Measurements from ENCODE around the gene CUX1.

CUX1 gene

DNA sequence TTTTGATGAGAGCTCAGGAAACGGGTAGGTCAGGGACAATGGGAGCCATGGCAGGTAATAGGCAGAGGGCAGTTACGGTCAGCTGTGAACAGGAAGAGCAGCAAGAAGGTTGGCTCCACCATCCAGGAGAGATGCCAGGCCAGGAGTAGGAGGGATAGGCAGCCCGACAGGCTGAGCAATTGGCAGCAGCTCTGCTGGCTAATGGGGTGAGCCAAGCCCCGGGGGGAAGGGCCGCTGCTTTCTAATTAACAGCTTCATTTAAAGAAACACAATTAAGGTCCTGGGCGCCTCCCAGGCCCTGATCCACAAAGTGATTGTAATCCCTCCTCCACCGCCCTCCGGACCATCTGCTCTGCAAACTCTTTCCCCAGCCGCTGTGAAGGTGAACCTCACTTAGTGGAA is 493.0 kb downstream of the CUX1 start:
- TF ChIP-seq, protein P1, sequence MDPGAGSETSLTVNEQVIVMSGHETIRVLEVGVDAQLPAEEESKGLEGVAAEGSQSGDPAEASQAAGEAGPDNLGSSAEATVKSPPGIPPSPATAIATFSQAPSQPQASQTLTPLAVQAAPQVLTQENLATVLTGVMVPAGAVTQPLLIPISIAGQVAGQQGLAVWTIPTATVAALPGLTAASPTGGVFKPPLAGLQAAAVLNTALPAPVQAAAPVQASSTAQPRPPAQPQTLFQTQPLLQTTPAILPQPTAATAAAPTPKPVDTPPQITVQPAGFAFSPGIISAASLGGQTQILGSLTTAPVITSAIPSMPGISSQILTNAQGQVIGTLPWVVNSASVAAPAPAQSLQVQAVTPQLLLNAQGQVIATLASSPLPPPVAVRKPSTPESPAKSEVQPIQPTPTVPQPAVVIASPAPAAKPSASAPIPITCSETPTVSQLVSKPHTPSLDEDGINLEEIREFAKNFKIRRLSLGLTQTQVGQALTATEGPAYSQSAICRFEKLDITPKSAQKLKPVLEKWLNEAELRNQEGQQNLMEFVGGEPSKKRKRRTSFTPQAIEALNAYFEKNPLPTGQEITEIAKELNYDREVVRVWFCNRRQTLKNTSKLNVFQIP (CRISPR knock-in tag; IDR thresholded peaks at IDR 0.05; ENCODE audit: borderline replicate concordance, low read depth) = no peak
- no peak for TF ChIP-seq ARNTL (CRISPR knock-in tag; IDR thresholded peaks at IDR 0.05; ENCODE audit: borderline replicate concordance, low read depth)
- TF ChIP-seq TCF4 (CRISPR knock-in tag; IDR thresholded peaks at IDR 0.05; ENCODE audit: borderline replicate concordance) = no peak
- TF ChIP-seq, protein P2, sequence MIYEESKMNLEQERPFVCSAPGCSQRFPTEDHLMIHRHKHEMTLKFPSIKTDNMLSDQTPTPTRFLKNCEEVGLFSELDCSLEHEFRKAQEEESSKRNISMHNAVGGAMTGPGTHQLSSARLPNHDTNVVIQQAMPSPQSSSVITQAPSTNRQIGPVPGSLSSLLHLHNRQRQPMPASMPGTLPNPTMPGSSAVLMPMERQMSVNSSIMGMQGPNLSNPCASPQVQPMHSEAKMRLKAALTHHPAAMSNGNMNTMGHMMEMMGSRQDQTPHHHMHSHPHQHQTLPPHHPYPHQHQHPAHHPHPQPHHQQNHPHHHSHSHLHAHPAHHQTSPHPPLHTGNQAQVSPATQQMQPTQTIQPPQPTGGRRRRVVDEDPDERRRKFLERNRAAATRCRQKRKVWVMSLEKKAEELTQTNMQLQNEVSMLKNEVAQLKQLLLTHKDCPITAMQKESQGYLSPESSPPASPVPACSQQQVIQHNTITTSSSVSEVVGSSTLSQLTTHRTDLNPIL (CRISPR knock-in tag; IDR thresholded peaks at IDR 0.05; ENCODE audit: low read depth) = no peak
- TF ChIP-seq SNAI2 (CRISPR knock-in tag; IDR thresholded peaks at IDR 0.05) = no peak
- no peak for TF ChIP-seq OSR1 (CRISPR knock-in tag; IDR thresholded peaks at IDR 0.05)
- ATAC-seq = no peak

DNA sequence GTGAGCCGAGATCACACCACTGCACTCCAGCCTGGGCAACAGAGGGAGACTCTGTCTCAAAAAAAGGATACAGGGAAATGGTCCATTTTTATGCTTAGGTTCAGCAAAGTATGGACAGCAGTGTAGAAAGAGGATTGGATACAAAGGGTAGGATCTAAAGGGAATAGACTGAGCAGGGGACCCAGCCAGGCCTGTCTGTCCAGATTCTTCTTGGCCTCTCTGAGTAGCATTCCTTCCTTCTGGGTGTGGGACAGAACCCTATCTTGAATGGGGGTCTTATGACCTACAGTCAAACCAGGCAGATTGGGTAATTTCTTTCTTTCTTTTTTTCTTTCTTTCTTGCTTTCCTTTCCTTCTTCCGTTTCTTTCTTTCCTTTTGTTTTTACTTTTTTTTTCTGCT is 494.9 kb downstream of the CUX1 start:
- no peak for TF ChIP-seq BACH2 (CRISPR knock-in tag; IDR thresholded peaks at IDR 0.05; ENCODE audit: borderline replicate concordance)
- no peak for TF ChIP-seq PPARA (CRISPR knock-in tag; IDR thresholded peaks at IDR 0.05; ENCODE audit: borderline replicate concordance)
- no peak for TF ChIP-seq ARNTL (CRISPR knock-in tag; IDR thresholded peaks at IDR 0.05; ENCODE audit: borderline replicate concordance, low read depth)
- TF ChIP-seq, protein P3, sequence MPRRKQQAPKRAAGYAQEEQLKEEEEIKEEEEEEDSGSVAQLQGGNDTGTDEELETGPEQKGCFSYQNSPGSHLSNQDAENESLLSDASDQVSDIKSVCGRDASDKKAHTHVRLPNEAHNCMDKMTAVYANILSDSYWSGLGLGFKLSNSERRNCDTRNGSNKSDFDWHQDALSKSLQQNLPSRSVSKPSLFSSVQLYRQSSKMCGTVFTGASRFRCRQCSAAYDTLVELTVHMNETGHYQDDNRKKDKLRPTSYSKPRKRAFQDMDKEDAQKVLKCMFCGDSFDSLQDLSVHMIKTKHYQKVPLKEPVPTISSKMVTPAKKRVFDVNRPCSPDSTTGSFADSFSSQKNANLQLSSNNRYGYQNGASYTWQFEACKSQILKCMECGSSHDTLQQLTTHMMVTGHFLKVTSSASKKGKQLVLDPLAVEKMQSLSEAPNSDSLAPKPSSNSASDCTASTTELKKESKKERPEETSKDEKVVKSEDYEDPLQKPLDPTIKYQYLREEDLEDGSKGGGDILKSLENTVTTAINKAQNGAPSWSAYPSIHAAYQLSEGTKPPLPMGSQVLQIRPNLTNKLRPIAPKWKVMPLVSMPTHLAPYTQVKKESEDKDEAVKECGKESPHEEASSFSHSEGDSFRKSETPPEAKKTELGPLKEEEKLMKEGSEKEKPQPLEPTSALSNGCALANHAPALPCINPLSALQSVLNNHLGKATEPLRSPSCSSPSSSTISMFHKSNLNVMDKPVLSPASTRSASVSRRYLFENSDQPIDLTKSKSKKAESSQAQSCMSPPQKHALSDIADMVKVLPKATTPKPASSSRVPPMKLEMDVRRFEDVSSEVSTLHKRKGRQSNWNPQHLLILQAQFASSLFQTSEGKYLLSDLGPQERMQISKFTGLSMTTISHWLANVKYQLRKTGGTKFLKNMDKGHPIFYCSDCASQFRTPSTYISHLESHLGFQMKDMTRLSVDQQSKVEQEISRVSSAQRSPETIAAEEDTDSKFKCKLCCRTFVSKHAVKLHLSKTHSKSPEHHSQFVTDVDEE (CRISPR knock-in tag; IDR thresholded peaks at IDR 0.05) = no peak
- no peak for TF ChIP-seq ZNF565 (CRISPR knock-in tag; conservative IDR thresholded peaks at IDR 0.05; ENCODE audit: low read depth)
- TF ChIP-seq TOX (CRISPR knock-in tag; IDR thresholded peaks at IDR 0.05; ENCODE audit: borderline replicate concordance) = no peak
- TF ChIP-seq ZFP30 (CRISPR knock-in tag; IDR thresholded peaks at IDR 0.05) = no peak
- TF ChIP-seq ZNF8 (CRISPR knock-in tag; IDR thresholded peaks at IDR 0.05) = no peak
- TF ChIP-seq CSDC2 (CRISPR knock-in tag; IDR thresholded peaks at IDR 0.05) = no peak
- no peak for TF ChIP-seq TCF4 (CRISPR knock-in tag; IDR thresholded peaks at IDR 0.05; ENCODE audit: borderline replicate concordance)
- no peak for TF ChIP-seq ZFP3 (CRISPR knock-in tag; IDR thresholded peaks at IDR 0.05)
- no peak for TF ChIP-seq OSR1 (CRISPR knock-in tag; IDR thresholded peaks at IDR 0.05)
- no peak for TF ChIP-seq ISL1 (CRISPR knock-in tag; IDR thresholded peaks at IDR 0.05)
- TF ChIP-seq ZC3H10 (CRISPR knock-in tag; IDR thresholded peaks at IDR 0.05) = no peak
- TF ChIP-seq, protein P4, sequence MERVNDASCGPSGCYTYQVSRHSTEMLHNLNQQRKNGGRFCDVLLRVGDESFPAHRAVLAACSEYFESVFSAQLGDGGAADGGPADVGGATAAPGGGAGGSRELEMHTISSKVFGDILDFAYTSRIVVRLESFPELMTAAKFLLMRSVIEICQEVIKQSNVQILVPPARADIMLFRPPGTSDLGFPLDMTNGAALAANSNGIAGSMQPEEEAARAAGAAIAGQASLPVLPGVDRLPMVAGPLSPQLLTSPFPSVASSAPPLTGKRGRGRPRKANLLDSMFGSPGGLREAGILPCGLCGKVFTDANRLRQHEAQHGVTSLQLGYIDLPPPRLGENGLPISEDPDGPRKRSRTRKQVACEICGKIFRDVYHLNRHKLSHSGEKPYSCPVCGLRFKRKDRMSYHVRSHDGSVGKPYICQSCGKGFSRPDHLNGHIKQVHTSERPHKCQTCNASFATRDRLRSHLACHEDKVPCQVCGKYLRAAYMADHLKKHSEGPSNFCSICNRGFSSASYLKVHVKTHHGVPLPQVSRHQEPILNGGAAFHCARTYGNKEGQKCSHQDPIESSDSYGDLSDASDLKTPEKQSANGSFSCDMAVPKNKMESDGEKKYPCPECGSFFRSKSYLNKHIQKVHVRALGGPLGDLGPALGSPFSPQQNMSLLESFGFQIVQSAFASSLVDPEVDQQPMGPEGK (CRISPR knock-in tag; IDR thresholded peaks at IDR 0.05; ENCODE audit: borderline replicate concordance) = no peak
- TF ChIP-seq, protein P5, sequence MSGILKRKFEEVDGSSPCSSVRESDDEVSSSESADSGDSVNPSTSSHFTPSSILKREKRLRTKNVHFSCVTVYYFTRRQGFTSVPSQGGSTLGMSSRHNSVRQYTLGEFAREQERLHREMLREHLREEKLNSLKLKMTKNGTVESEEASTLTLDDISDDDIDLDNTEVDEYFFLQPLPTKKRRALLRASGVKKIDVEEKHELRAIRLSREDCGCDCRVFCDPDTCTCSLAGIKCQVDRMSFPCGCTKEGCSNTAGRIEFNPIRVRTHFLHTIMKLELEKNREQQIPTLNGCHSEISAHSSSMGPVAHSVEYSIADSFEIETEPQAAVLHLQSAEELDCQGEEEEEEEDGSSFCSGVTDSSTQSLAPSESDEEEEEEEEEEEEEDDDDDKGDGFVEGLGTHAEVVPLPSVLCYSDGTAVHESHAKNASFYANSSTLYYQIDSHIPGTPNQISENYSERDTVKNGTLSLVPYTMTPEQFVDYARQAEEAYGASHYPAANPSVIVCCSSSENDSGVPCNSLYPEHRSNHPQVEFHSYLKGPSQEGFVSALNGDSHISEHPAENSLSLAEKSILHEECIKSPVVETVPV (CRISPR knock-in tag; IDR thresholded peaks at IDR 0.05) = no peak
- no peak for ATAC-seq

DNA sequence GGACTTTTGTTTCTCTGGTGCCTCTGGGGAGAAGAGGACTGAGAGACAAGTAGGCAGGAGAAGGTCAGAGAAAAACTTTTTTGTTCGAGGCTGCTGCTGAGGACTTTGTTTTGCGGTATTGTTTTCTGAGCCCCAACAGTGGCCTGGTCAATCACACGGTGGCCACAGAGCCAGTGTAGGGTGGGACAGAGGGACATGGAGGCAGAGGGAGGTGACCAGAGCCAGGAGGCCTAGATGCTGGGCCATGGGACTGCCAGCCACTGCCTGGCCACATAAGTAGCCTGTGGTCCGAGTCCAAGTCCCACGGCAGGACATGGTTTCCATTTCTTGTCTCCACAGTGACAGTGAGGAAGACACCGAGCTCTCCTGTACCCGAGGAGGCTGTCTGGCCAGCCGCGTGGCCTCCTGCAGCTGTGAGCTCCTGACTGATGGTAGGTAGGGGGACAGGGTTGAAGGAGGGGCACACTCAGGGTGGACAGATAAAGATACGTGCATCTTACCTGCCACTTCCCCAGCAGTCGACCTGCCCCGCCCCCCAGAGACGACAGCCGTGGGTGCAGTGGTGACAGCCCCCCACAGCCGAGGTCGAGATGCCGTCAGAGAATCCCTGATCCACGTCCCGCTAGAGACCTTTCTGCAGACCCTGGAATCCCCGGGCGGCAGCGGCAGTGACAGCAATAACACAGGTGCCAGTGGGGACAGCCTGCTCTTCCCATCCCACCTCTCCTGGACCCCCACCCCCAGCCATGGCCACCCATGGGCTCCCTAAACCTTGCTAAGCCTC is 496.8 kb downstream of the CUX1 start:
- TF ChIP-seq PPARA (CRISPR knock-in tag; IDR thresholded peaks at IDR 0.05; ENCODE audit: borderline replicate concordance) (no peak), TCF4 (CRISPR knock-in tag; IDR thresholded peaks at IDR 0.05; ENCODE audit: borderline replicate concordance) (no peak), ZNF8 (CRISPR knock-in tag; IDR thresholded peaks at IDR 0.05) (no peak), OSR1 (CRISPR knock-in tag; IDR thresholded peaks at IDR 0.05) (no peak), ESRRG (CRISPR knock-in tag; IDR thresholded peaks at IDR 0.05) (no peak), GLIS3 (CRISPR knock-in tag; IDR thresholded peaks at IDR 0.05) (no peak), SNAI2 (CRISPR knock-in tag; IDR thresholded peaks at IDR 0.05) (no peak), ZFP3 (CRISPR knock-in tag; IDR thresholded peaks at IDR 0.05) (no peak), ZFP30 (CRISPR knock-in tag; IDR thresholded peaks at IDR 0.05) (no peak), ZC3H10 (CRISPR knock-in tag; IDR thresholded peaks at IDR 0.05) (no peak), ARNTL (CRISPR knock-in tag; IDR thresholded peaks at IDR 0.05; ENCODE audit: borderline replicate concordance, low read depth) (no peak)
- TF ChIP-seq, protein P5 (CRISPR knock-in tag; IDR thresholded peaks at IDR 0.05) = no peak
- TF ChIP-seq, protein P4 (CRISPR knock-in tag; IDR thresholded peaks at IDR 0.05; ENCODE audit: borderline replicate concordance) = no peak
- no peak for ATAC-seq

All from SK-N-SH treated with all-trans-retinoic acid at 6 μM for 48 hours (cell line).